Smooth muscle cell (in vitro differentiated cells): ENCODE data around the gene GNG12. TPM values are rescaled to one million over a fixed set of nuclear protein-coding genes. Genes with fewer than 3 reads are reported as not detected.

ENCODE experiments used
- DNase-seq: peaks from one replicate; lab custom pipeline; 2025; ENCODE audit not compliant: unreplicated experiment; lab: John Stamatoyannopoulos, UW
- H2AFZ ChIP-seq: fragments of 200-600 bp; sonication (generic); 2 replicates; pipeline ENCODE4 v1.6.0; 2016; ENCODE audit warnings: antibody characterized with exemption, low read depth, mild to moderate bottlenecking
- H3F3A ChIP-seq: fragments of 200-600 bp; sonication (generic); 2 replicates; pipeline ENCODE4 v1.6.0; 2017; ENCODE audit warnings: antibody characterized with exemption, low read depth
- H3K27ac ChIP-seq: fragments of 200-600 bp; sonication (generic); 2 replicates; pipeline ENCODE4 v1.5.1; 2016; ENCODE audit warnings: low read depth, mild to moderate bottlenecking
- H3K27me3 ChIP-seq: fragments of 200-600 bp; sonication (generic); 2 replicates; pipeline ENCODE4 v1.6.1; 2016; ENCODE audit warnings: low read depth, mild to moderate bottlenecking
- H3K36me3 ChIP-seq: fragments of 200-600 bp; sonication (generic); 2 replicates; pipeline ENCODE4 v1.5.1; 2016; ENCODE audit warnings: low read depth
- H3K4me1 ChIP-seq: fragments of 200-600 bp; sonication (generic); 2 replicates; pipeline ENCODE4 v1.5.1; 2016; ENCODE audit warnings: low read depth
- H3K4me2 ChIP-seq: fragments of 200-600 bp; sonication (generic); 2 replicates; pipeline ENCODE4 v1.6.0; 2016; ENCODE audit warnings: mild to moderate bottlenecking
- H3K4me3 ChIP-seq: fragments of 200-600 bp; sonication (generic); 2 replicates; pipeline ENCODE4 v1.5.1; 2016; ENCODE audit warnings: mild to moderate bottlenecking
- H3K79me2 ChIP-seq: fragments of 200-600 bp; sonication (generic); 2 replicates; pipeline ENCODE4 v1.6.0; 2016; ENCODE audit warnings: low read depth, mild to moderate bottlenecking
- H3K9ac ChIP-seq: fragments of 200-600 bp; sonication (generic); 2 replicates; pipeline ENCODE4 v1.6.0; 2016; ENCODE audit warnings: low read depth
- H3K9me3 ChIP-seq: fragments of 200-600 bp; sonication (generic); replicated peaks from 2 replicates; pipeline ENCODE4 v1.5.1; 2016; ENCODE audit warnings: low read depth
- H4K20me1 ChIP-seq: fragments of 200-600 bp; sonication (generic); 2 replicates; pipeline ENCODE4 v1.6.0; 2016; ENCODE audit warnings: low read depth
- CTCF ChIP-seq: fragments of 200-600 bp; sonication (generic); IDR thresholded peaks from 2 replicates; pipeline ENCODE4 v1.5.1; 2017; ENCODE audit warnings: borderline replicate concordance, mild to moderate bottlenecking, antibody characterized with exemption; ENCODE audit not compliant: insufficient read depth, poor library complexity, severe bottlenecking
- WGBS: methylation state at CpG from one replicate; pipeline ENCODE4 v1.1.7; 2016; ENCODE audit warnings: low lambda C conversion rate; 5-methylcytosine and 5-hydroxymethylcytosine counted together
- polyA plus RNA-seq: library from polyadenylated mRNA; unstranded; fragments of >200 nt; fragmentation: Nextera tagmentation; extraction: Ambion mirVana; gene quantifications from 2 replicates; pipeline ENCODE4 v1.2.1, GENCODE V29; 2016
- total RNA-seq: library from RNA; depleted of rRNA; stranded (reverse); fragments of >200 nt; gene quantifications from 2 replicates; pipeline ENCODE4 v1.2.3, GENCODE V29; 2014

Gene GNG12
- total and polyA plus RNA-seq, 2 experiments from 2014 or later, result 54.6 to 86.6 TPM

GRCh38 chr1:67759066-67759465 lies 74.2 kb downstream of the GNG12 start:
- no peaks in the 10 kb centered on the region for H3K36me3 ChIP-seq
- H3K4me2 ChIP-seq, result no peak overlapping the region
- WGBS, result 87% methylated on average over 3 of the region's 3 CpGs
- peak overlapping the region; percentile 85 for H3K27ac ChIP-seq
- no peak overlapping the region for H2AFZ ChIP-seq
- H3F3A ChIP-seq, result peaks cover 20% of the 10 kb centered on the region
- no peak overlapping the region for H3K4me3 ChIP-seq
- H3K4me1 ChIP-seq, result peaks cover 7% of the 10 kb centered on the region
- peak overlapping the region; percentile 8 for H3K9ac ChIP-seq
- no peak for DNase-seq
- peaks cover 18% of the 10 kb centered on the region for H4K20me1 ChIP-seq
- no peaks in the 10 kb centered on the region for H3K27me3 ChIP-seq
- TF ChIP-seq CTCF, result no peak
- H3K9me3 ChIP-seq, result no peaks in the 10 kb centered on the region
- peaks cover 3% of the 10 kb centered on the region for H3K79me2 ChIP-seq

GRCh38 chr1:67755619-67756018 lies 77.6 kb downstream of the GNG12 start:
- no peak for DNase-seq
- Histone ChIP-seq H3K27me3 (no peaks in the 10 kb centered on the region), H3F3A (peaks cover 16% of the 10 kb centered on the region), H3K79me2 (peaks cover 3% of the 10 kb centered on the region), H2AFZ (no peak overlapping the region), H3K9me3 (no peaks in the 10 kb centered on the region), H3K9ac (no peak overlapping the region), H3K27ac (no peak overlapping the region), H3K36me3 (no peaks in the 10 kb centered on the region), H3K4me1 (peaks cover 9% of the 10 kb centered on the region), H3K4me3 (no peak overlapping the region), H3K4me2 (no peak overlapping the region), H4K20me1 (peaks cover 18% of the 10 kb centered on the region)
- no peak for TF ChIP-seq CTCF
- 71% methylated on average over 2 of the region's 2 CpGs for WGBS

- peaks cover 16% of the 10 kb centered on the region for H3F3A ChIP-seq
- H3K9ac ChIP-seq, result no peak overlapping the region
- no peaks in the 10 kb centered on the region for H3K9me3 ChIP-seq
- no peaks in the 10 kb centered on the region for H3K36me3 ChIP-seq
- H3K27me3 ChIP-seq, result no peaks in the 10 kb centered on the region
- no peak for DNase-seq
- no peak overlapping the region for H3K4me3 ChIP-seq
- peaks cover 18% of the 10 kb centered on the region for H4K20me1 ChIP-seq
- no peak overlapping the region for H3K27ac ChIP-seq
- H2AFZ ChIP-seq, result no peak overlapping the region
- 100% methylated on average over 2 of the region's 2 CpGs for WGBS
- no peak for TF ChIP-seq CTCF
- peaks cover 13% of the 10 kb centered on the region for H3K4me1 ChIP-seq
- no peak overlapping the region for H3K4me2 ChIP-seq
- H3K79me2 ChIP-seq, result peaks cover 3% of the 10 kb centered on the region
These were observed 78.1 kb downstream of the GNG12 start for GRCh38 chr1:67755160-67755559.

GRCh38 chr1:67754526-67754920 lies 78.7 kb downstream of the GNG12 start:
- H3K4me3 ChIP-seq, result no peak overlapping the region
- H2AFZ ChIP-seq, result no peak overlapping the region
- peaks cover 12% of the 10 kb centered on the region for H4K20me1 ChIP-seq
- peaks cover 13% of the 10 kb centered on the region for H3K4me1 ChIP-seq
- DNase-seq, result no peak
- no peaks in the 10 kb centered on the region for H3K9me3 ChIP-seq
- peaks cover 3% of the 10 kb centered on the region for H3K79me2 ChIP-seq
- H3K9ac ChIP-seq, result no peak overlapping the region
- H3F3A ChIP-seq, result peaks cover 10% of the 10 kb centered on the region
- H3K4me2 ChIP-seq, result no peak overlapping the region
- 83% methylated on average over 4 of the region's 4 CpGs for WGBS
- no peak for TF ChIP-seq CTCF
- peak overlapping the region; percentile 32 for H3K27ac ChIP-seq
- H3K36me3 ChIP-seq, result no peaks in the 10 kb centered on the region
- H3K27me3 ChIP-seq, result no peaks in the 10 kb centered on the region
